GM12865 (cell line): ENCODE measurements around the gene FBN3.

Source experiments
- DNase-seq: peaks from one replicate; pipeline ENCODE4 v3.0.0; 2010; ENCODE audit warnings: low read depth
- H3K4me3 ChIP-seq: 2 replicates; pipeline ENCODE4 v1.5.1; 2011; ENCODE audit warnings: mild to moderate bottlenecking, low read depth, low read length, control low read depth
- TF ChIP-seq, protein P1 (sequence below): IDR thresholded peaks from 2 replicates; pipeline ENCODE4 v1.5.1; 2011; ENCODE audit warnings: low read length, control low read depth, low read depth, inconsistent platforms; ENCODE audit not compliant: insufficient read depth; ENCODE audit errors: missing control alignments

The FBN3 gene

GRCh38 chr19:8093740-8094139 lies 55.7 kb downstream of the FBN3 start:
- DNase-seq, result no peak
- no peak overlapping the region for H3K4me3 ChIP-seq
- TF ChIP-seq, protein P1, sequence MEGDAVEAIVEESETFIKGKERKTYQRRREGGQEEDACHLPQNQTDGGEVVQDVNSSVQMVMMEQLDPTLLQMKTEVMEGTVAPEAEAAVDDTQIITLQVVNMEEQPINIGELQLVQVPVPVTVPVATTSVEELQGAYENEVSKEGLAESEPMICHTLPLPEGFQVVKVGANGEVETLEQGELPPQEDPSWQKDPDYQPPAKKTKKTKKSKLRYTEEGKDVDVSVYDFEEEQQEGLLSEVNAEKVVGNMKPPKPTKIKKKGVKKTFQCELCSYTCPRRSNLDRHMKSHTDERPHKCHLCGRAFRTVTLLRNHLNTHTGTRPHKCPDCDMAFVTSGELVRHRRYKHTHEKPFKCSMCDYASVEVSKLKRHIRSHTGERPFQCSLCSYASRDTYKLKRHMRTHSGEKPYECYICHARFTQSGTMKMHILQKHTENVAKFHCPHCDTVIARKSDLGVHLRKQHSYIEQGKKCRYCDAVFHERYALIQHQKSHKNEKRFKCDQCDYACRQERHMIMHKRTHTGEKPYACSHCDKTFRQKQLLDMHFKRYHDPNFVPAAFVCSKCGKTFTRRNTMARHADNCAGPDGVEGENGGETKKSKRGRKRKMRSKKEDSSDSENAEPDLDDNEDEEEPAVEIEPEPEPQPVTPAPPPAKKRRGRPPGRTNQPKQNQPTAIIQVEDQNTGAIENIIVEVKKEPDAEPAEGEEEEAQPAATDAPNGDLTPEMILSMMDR, result no peak

- TF ChIP-seq, protein P1, result no peak
- no peak overlapping the region for H3K4me3 ChIP-seq
These were observed 58.4 kb downstream of the FBN3 start for GRCh38 chr19:8090950-8091349.

GRCh38 chr19:8089664-8090601 lies 59.5 kb downstream of the FBN3 start:
- H3K4me3 ChIP-seq, result no peak overlapping the region
- TF ChIP-seq, protein P1, result no peak
- no peak for DNase-seq

More at GRCh38 chr19:8090950-8091349, 58.4 kb downstream of the FBN3 start:
- no peak for DNase-seq

DNA sequence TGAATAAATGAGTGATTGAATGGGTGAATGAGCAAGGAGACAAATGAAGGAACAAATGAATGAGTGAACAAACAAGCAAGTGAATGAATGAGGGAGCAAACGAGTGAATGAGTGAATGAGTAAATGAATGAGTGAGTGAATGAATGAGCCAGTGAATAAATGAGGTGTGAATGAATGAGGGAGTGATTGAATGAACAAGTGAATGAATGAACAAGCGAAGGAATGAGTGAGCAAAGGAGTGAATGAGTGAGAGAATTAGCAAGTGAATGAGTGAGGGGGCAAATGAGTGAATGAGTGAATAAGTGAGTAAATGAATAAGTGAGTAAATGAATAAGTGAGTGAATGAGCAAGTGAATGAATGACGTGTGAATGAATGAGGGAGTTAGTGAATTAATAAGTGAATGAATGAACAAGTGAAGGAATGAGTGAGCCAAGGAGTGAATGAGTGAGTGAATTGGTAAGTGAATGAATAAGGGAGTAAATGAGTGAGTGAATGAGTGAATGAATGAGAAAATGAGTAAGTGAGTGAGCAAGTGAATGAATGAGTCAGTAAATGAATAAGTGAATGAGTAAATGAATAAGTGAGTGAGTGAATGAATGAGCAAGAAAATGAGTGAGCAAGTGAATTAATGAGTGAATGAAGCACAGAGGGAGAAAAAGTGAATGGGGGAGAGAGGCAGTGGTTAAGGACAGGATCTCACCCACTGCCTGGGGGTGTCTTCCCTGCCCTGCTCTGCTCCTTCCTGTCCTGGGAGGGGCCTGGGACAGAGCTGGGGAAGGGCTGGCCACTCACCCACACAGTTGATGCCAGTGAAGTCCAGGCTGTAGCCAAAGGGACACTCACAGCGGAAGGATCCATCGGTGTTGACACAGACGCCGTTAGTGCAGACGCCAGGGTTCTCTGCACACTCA lies 60.4 kb downstream of the FBN3 start:
- no peak for DNase-seq
- H3K4me3 ChIP-seq, result no peak overlapping the region
- TF ChIP-seq, protein P1, result no peak

GRCh38 chr19:8087876-8088275 lies 61.5 kb downstream of the FBN3 start:
- TF ChIP-seq, protein P1, result no peak
- DNase-seq, result no peak
- H3K4me3 ChIP-seq, result no peak overlapping the region

GRCh38 chr19:8086849-8087248 lies 62.5 kb downstream of the FBN3 start:
- TF ChIP-seq, protein P1, result no peak
- no peak overlapping the region for H3K4me3 ChIP-seq
- DNase-seq, result no peak
